Hindlimb muscle (tissue), 1 donor: ENCODE data around the gene RNASE8. TPM values are rescaled to one million over a fixed set of nuclear protein-coding genes. Genes with fewer than 3 reads are reported as not detected.

ENCODE experiments used
- polyA plus RNA-seq: library from polyadenylated mRNA; unstranded; fragments of 120-200 nt; gene quantifications from one replicate; pipeline ENCODE4 v1.2.1, GENCODE V29; 2013; ENCODE audit not compliant: insufficient read length

RNASE8 gene
- polyA plus RNA-seq, 1 donor, result not detected

Other genes with a start within 250 kb of the RNASE8 start
- gene RNASE3, start 166.4 kb upstream of the RNASE8 start, polyA plus RNA-seq, result 0.27 TPM
- gene RNASE2, start 102.3 kb upstream of the RNASE8 start, polyA plus RNA-seq, result 0.35 TPM
- 47.7 TPM for gene METTL17, start 67.8 kb upstream of the RNASE8 start, polyA plus RNA-seq
- gene SLC39A2, start 58.5 kb upstream of the RNASE8 start, polyA plus RNA-seq, result not detected
- 184 TPM for gene NDRG2, start 32.8 kb upstream of the RNASE8 start, polyA plus RNA-seq
- 0.72 TPM for gene TPPP2, start 27.6 kb upstream of the RNASE8 start, polyA plus RNA-seq
- gene RNASE13, start 23.0 kb upstream of the RNASE8 start, polyA plus RNA-seq, result 0.21 TPM
- 0.14 TPM for gene RNASE7, start 15.5 kb upstream of the RNASE8 start, polyA plus RNA-seq
- 65.6 TPM for gene ARHGEF40, start 12.5 kb downstream of the RNASE8 start, polyA plus RNA-seq
- 18.4 TPM for gene ZNF219, start 40.8 kb downstream of the RNASE8 start, polyA plus RNA-seq
- 0.62 TPM for gene TMEM253, start 43.2 kb downstream of the RNASE8 start, polyA plus RNA-seq
- 0.03 TPM for gene OR5AU1, start 98.2 kb downstream of the RNASE8 start, polyA plus RNA-seq
- 398 TPM for gene HNRNPC, start 211.6 kb downstream of the RNASE8 start, polyA plus RNA-seq
- 1.2 TPM for gene RPGRIP1, start 222.3 kb downstream of the RNASE8 start, polyA plus RNA-seq